ENCODE results near the gene SLCO3A1. TPM values are rescaled to one million over a fixed set of nuclear protein-coding genes. Genes with fewer than 3 reads are reported as not detected.
A peak's percentile ranks its signal among the peaks of the same experiment; 100 is the strongest.

The SLCO3A1 gene
- total and polyA plus RNA-seq, 2 of the 8 experiments (the other 6 are each of a cell fraction or from before 2014, with no cell fraction given), result 15.1 to 20.4 TPM

GRCh38 chr15:91967935-91968606, 114.6 kb downstream of the SLCO3A1 start:
- TF ChIP-seq KDM5A (IDR thresholded peaks at IDR 0.05; ENCODE audit: low read length), result no peak
- Histone ChIP-seq H2BK15ac (ENCODE audit: low read length) (no peak overlapping the region), H3K27ac (ENCODE audit: low read depth, low read length) (no peak overlapping the region), H3K23ac (ENCODE audit: insufficient read length) (no peak overlapping the region), H3K4ac (replicated peaks; ENCODE audit: insufficient read length, low read depth, low read length) (no peak overlapping the region), H3K18ac (ENCODE audit: extremely low read depth, low read length) (0 out of 2 replicates have a peak overlapping the region, but pooled peaks have one; percentile 38), H3K14ac (ENCODE audit: insufficient read length) (no peak overlapping the region), H3K23me2 (ENCODE audit: low read depth, low read length) (no peaks in the 10 kb centered on the region), H2BK12ac (ENCODE audit: low read depth, low read length) (0 out of 2 replicates have a peak overlapping the region, but pooled peaks have one; percentile 56), H4K5ac (ENCODE audit: insufficient read length, low read depth, low read length) (no peak overlapping the region), H2BK120ac (replicated peaks; ENCODE audit: low read depth, low read length) (no peak overlapping the region), H2BK5ac (ENCODE audit: low read depth, low read length) (no peak overlapping the region), H4K8ac (ENCODE audit: extremely low read depth, insufficient read depth, low read length) (no peak overlapping the region), H3K79me1 (ENCODE audit: low read depth, low read length) (no peaks in the 10 kb centered on the region; the same call in 1 of the 2 replicates), H2AFZ (ENCODE audit: low read length) (no peak overlapping the region), H3K4me1 (replicated peaks in 1 of 4; ENCODE audit: control insufficient read depth in 3 of 4, insufficient read depth in 4 of 4, low read length in 3 of 4) (peaks cover 0 to 4% (median 2%) of the 10 kb centered on the region in 4 experiments; a peak in 5 of 7 replicates), H3K27me3 (replicated peaks in 1 of 4; ENCODE audit: control insufficient read depth in 3 of 4, extremely low read depth in 1 of 4, insufficient read depth in 3 of 4, low read length in 3 of 4) (no peaks in the 10 kb centered on the region), H2AK5ac (ENCODE audit: low read depth, low read length) (no peak overlapping the region), H3K79me2 (ENCODE audit: control insufficient read depth in 1 of 2, insufficient read depth in 2 of 2, low read length in 2 of 2) (no peaks in the 10 kb centered on the region), H2BK20ac (ENCODE audit: low read length) (no peak overlapping the region), H3K9me3 (ENCODE audit: insufficient read depth in 2 of 2, low read depth in 1 of 2, low read length in 1 of 2) (no peaks in the 10 kb centered on the region), H4K91ac (replicated peaks; ENCODE audit: insufficient read length, low read length) (no peak overlapping the region), H3K36me3 (ENCODE audit: control insufficient read depth in 2 of 4, insufficient read depth in 4 of 4, low read length in 3 of 4) (no peaks in the 10 kb centered on the region), H3K9ac (replicated peaks in 1 of 4; ENCODE audit: extremely low read depth in 1 of 4, low read depth in 3 of 4, low read length in 3 of 4) (no peak overlapping the region), H4K20me1 (replicated peaks in 1 of 2; ENCODE audit: control insufficient read depth in 1 of 2, insufficient read depth in 2 of 2, low read length in 2 of 2) (no peaks in the 10 kb centered on the region), H3K4me2 (ENCODE audit: insufficient read depth in 1 of 2, low read depth in 2 of 2, low read length in 2 of 2) (no peak overlapping the region), H3K56ac (replicated peaks; ENCODE audit: insufficient read length, low read depth, low read length) (no peak overlapping the region), H3K4me3 (ENCODE audit: extremely low read depth in 1 of 4, insufficient read depth in 2 of 4, low read depth in 3 of 4, low read length in 4 of 4) (no peak overlapping the region)
- WGBS, 2 experiments (ENCODE audit: extremely low coverage in 1 of 2, insufficient coverage in 1 of 2, insufficient read length in 1 of 2, insufficient replicate concordance in 2 of 2, low coverage in 1 of 2, low lambda C conversion rate in 2 of 2, missing lambda C conversion rate in 1 of 2), result 96% methylated on average over 8 of the region's 8 CpGs; no CpG with 5 or more reads in 1 of the 2 experiments
- ChIA-PET CTCF (ENCODE audit: partially characterized antibody) (interaction anchor here (0.5 to 5.5 kb wide), 40 partner anchors 9 to 829 kb away, joined by 3 to 79 read pairs (median 5); partner anchors contain the start of gene SLCO3A1), POLR2A (ENCODE audit: partially characterized antibody) (interaction anchor here (1.3 kb wide), 1 partner anchor 18 kb away, joined by 3 read pairs; no protein-coding TSS in a partner anchor)
- DNase-seq (ENCODE audit: low read depth in 1 of 2, low spot score in 2 of 2) (no peak), FAIRE-seq (no peak)
